OCI-LY7 (cell line): Measurements from ENCODE around the gene PTGDS.

ENCODE experiments used
- EZH2phosphoT487 ChIP-seq: fragments of 200-600 bp; sonication (generic); IDR thresholded peaks from 2 replicates; pipeline ENCODE4 v1.6.1; 2018; ENCODE audit warnings: low read depth, borderline replicate concordance, mild to moderate bottlenecking, mixed run types, antibody characterized with exemption, low read length, moderate library complexity, mixed read lengths
- TF ChIP-seq, protein P1 (sequence below): fragments of 200-600 bp; sonication (generic); conservative IDR thresholded peaks from 2 replicates; pipeline ENCODE4 v1.5.1; 2014; ENCODE audit warnings: mild to moderate bottlenecking, antibody characterized with exemption, low read length, moderate library complexity, mixed read lengths

DNA sequence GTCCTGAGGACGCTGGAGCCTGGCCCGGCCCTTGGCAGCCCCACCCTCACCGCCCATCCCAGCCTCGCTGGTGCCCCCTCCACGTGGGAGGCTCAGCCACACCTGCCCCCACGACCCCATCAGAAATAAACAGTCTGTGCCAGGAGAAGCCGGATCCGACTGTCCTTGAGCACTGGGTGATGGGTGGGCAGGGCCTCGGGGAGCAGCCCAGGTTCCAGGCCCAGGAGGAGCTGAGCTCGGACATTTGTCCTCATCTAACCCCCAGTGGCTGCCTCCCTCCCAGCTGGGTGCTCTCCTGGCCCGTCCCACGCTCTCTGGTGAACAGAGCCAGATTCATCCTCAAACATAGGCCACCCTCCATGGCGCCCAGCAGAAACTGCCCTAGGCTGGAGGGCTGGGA, 4.6 kb upstream of the PTGDS start:
- TF ChIP-seq, protein P1, sequence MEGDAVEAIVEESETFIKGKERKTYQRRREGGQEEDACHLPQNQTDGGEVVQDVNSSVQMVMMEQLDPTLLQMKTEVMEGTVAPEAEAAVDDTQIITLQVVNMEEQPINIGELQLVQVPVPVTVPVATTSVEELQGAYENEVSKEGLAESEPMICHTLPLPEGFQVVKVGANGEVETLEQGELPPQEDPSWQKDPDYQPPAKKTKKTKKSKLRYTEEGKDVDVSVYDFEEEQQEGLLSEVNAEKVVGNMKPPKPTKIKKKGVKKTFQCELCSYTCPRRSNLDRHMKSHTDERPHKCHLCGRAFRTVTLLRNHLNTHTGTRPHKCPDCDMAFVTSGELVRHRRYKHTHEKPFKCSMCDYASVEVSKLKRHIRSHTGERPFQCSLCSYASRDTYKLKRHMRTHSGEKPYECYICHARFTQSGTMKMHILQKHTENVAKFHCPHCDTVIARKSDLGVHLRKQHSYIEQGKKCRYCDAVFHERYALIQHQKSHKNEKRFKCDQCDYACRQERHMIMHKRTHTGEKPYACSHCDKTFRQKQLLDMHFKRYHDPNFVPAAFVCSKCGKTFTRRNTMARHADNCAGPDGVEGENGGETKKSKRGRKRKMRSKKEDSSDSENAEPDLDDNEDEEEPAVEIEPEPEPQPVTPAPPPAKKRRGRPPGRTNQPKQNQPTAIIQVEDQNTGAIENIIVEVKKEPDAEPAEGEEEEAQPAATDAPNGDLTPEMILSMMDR = no peak
- TF ChIP-seq EZH2phosphoT487 = no peak
